Ovary (tissue), 9 donors: Measurements from ENCODE around the gene PSD4. TPM values are rescaled to one million over a fixed set of nuclear protein-coding genes. Genes with fewer than 3 reads are reported as not detected.

ENCODE experiments used
- DNase-seq, 5 donors: peaks; one replicate each; pipeline ENCODE4 v3.0.0-alpha.2; 2019 to 2020
- H3K27ac ChIP-seq, 2 donors: fragments of 200-600 bp; one replicate each; pipeline versions ENCODE4 v1.5.1 to v1.8.0; 2019 to 2022
- H3K27me3 ChIP-seq: fragments of 200-600 bp; one replicate; pipeline ENCODE4 v1.8.0; 2022
- H3K36me3 ChIP-seq: fragments of 200-600 bp; sonication (generic); one replicate; pipeline ENCODE4 v1.5.1; 2019
- H3K4me1 ChIP-seq: one replicate; pipeline ENCODE4 v1.8.1; 2013; ENCODE audit warnings: mild to moderate bottlenecking, moderate library complexity; ENCODE audit not compliant: insufficient read depth
- H3K4me3 ChIP-seq: fragments of 200-600 bp; sonication (generic); one replicate; pipeline ENCODE4 v1.5.1; 2017
- H3K9me3 ChIP-seq, 2 donors: fragments of 200-600 bp in 1 of 2; sonication (generic) in 1 of 2; one replicate each; pipeline versions ENCODE4 v1.5.1 to v1.8.1; 2013 to 2019; ENCODE audit warnings: mild to moderate bottlenecking in 1 of 2, moderate library complexity in 1 of 2
- EP300 ChIP-seq: sonication (generic); formaldehyde crosslinking; IDR thresholded peaks from one replicate; pipeline ENCODE4 v1.6.1; 2017; ENCODE audit warnings: antibody characterized with exemption
- POLR2A ChIP-seq: fragments of 450-650 bp; IDR thresholded peaks from one replicate; pipeline ENCODE4 v1.6.1; 2017; ENCODE audit warnings: antibody characterized with exemption, mild to moderate bottlenecking, moderate library complexity
- WGBS, 3 donors: extraction: QIAGEN DNeasy Blood & Tissue Kit in 1 of 3; methylation state at CpG; one replicate each; pipeline versions ENCODE4 v1.1.5 to v1.1.7; 2013 to 2017; 5-methylcytosine and 5-hydroxymethylcytosine counted together
- intact Hi-C, 4 donors: fragments of 100-400 bp; cut with DNase I; formaldehyde crosslinking; loops; one replicate each; pipeline versions ENCODE4 v1.11.0 to v1.15.1; 2022 to 2023
- polyA plus RNA-seq, 2 donors: library from polyadenylated mRNA; stranded (reverse); fragments of 200-250 nt in 1 of 2; fragments of 350-450 nt in 1 of 2; fragmentation: Illumina TruSeq in 1 of 2; extraction: RNeasy Lipid Tissue Mini Kit (QIAGEN cat#74804) in 1 of 2; gene quantifications; one replicate each; pipeline ENCODE4 v1.2.3, GENCODE V29; 2013 to 2014
- total RNA-seq, 7 donors: library from RNA; depleted of rRNA in 2 of 7; stranded (reverse); fragments of >200 nt in 2 of 7; fragmentation: NEBNext Ultra II Directional in 3 of 7; extraction: Animal tissue kit (Norgen Biotek cat#: 25700) in 3 of 7; gene quantifications; one replicate each; pipeline versions ENCODE4 v1.1.0 to v1.2.4, GENCODE V29; 2016 to 2023
- TF ChIP-seq, protein P1 (sequence below), 3 donors: fragments of 450-650 bp in 2 of 3; fragments of 200-600 bp in 1 of 3; IDR thresholded peaks; one replicate each; pipeline versions ENCODE4 v1.5.1 to v1.8.0; 2016 to 2022; ENCODE audit warnings: antibody characterized with exemption in 3 of 3, mild to moderate bottlenecking in 1 of 3
- donor health status: DM: no; HTN: no; CAD: no; lungs with moderate emphysema.
- donor health status: DM: no; HTN: no; CAD: no.
- donor health status: Bipolar disorder and iron deficiency.
- donor health status: DM: yes; HTN: yes; CAD: no.
- donor health status: DM: no; HTN: no; CAD: no.
- donor health status: DM: yes; HTN: yes; CAD: no.

Gene PSD4
- total and polyA plus RNA-seq, 9 donors = 1.2 to 14.1 (median 3.4) TPM

DNA sequence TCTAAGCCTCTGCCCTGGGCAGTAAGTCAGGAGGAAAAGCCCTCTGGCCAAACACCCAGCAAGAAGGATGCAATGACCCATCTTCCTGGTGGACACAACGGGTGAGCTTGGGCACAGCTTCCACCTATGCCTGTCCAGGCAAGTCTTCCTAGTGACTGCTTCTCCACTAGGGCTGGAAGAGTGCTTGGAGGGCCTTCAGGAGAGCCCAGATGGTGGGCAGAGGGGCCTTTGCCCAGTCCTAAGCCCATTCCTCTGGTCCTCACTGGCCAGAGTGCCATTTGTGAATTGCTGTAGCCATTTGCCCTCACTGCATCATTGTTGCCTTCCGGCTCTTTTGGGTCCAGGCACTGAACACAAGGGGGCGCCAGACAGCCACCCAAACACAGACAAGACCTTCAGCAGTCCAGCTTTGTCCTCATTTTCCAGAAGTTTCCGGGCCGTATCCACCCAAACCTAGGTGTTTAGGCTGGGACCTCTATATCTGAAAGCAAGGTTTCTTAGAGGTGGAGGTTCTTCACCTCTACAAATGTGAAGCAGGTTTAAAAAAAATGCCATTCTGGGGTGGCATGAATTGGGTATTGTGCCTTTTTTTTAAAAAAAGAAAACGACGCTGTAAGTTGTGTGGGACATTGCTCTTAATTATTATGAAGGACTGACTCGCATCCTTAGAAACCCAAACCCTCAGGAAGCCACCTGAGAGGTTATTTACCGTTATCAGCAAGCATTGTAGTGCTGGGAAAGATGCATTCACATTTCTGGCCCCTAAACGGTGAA lies 75.4 kb downstream of the PSD4 start:
- Histone ChIP-seq H3K4me1 (no peaks in the 10 kb centered on the region), H3K4me3 (no peak overlapping the region), H3K27me3 (no peaks in the 10 kb centered on the region), H3K27ac (no peak overlapping the region), H3K9me3 (no peaks in the 10 kb centered on the region), H3K36me3 (no peaks in the 10 kb centered on the region)
- intact Hi-C loops = loop anchor here in 1 of 4 donors (5.0 kb wide), 1 partner anchor 123 kb away; no protein-coding TSS in a partner anchor
- no peak for TF ChIP-seq EP300
- TF ChIP-seq, protein P1, sequence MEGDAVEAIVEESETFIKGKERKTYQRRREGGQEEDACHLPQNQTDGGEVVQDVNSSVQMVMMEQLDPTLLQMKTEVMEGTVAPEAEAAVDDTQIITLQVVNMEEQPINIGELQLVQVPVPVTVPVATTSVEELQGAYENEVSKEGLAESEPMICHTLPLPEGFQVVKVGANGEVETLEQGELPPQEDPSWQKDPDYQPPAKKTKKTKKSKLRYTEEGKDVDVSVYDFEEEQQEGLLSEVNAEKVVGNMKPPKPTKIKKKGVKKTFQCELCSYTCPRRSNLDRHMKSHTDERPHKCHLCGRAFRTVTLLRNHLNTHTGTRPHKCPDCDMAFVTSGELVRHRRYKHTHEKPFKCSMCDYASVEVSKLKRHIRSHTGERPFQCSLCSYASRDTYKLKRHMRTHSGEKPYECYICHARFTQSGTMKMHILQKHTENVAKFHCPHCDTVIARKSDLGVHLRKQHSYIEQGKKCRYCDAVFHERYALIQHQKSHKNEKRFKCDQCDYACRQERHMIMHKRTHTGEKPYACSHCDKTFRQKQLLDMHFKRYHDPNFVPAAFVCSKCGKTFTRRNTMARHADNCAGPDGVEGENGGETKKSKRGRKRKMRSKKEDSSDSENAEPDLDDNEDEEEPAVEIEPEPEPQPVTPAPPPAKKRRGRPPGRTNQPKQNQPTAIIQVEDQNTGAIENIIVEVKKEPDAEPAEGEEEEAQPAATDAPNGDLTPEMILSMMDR (IDR thresholded peaks at IDR 0.05) = peak; percentile 11 to 47 (median 38)
- TF ChIP-seq POLR2A = no peak
- WGBS, 3 donors = 45 to 46% (median 45%) methylated on average over 10 of the region's 10 CpGs
- peak; percentile 34 to 67 (median 63) for DNase-seq

DNA sequence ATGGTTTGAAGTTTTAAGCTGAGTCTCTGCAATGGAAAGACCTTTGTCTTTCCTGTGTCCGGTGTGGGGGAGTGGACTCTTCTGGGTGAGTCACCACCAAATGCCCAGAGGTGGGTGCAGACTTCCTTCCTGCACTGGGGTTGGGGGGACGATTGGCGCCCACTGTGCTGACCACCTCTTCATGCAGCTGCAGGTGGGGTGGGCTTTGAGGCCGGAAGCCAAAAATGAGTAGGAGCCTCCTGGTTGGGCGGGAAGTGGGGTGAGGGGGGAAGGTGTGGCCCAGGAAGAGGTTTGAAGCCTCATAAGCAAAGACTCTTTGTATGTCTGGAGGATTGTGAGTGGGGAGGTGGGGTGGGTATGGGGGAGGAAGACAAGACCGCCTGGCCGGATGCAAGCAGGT lies 77.3 kb downstream of the PSD4 start:
- Histone ChIP-seq H3K4me1 (no peaks in the 10 kb centered on the region), H3K4me3 (no peak overlapping the region), H3K27me3 (no peaks in the 10 kb centered on the region), H3K27ac (no peak overlapping the region), H3K9me3 (no peaks in the 10 kb centered on the region), H3K36me3 (no peaks in the 10 kb centered on the region)
- TF ChIP-seq POLR2A (no peak), EP300 (no peak)
- TF ChIP-seq, protein P1 (IDR thresholded peaks at IDR 0.05) = no peak
- 83 to 86% (median 84%) methylated on average over 7 of the region's 7 CpGs for WGBS, 3 donors
- intact Hi-C loops = no loop called here
- no peak for DNase-seq

DNA sequence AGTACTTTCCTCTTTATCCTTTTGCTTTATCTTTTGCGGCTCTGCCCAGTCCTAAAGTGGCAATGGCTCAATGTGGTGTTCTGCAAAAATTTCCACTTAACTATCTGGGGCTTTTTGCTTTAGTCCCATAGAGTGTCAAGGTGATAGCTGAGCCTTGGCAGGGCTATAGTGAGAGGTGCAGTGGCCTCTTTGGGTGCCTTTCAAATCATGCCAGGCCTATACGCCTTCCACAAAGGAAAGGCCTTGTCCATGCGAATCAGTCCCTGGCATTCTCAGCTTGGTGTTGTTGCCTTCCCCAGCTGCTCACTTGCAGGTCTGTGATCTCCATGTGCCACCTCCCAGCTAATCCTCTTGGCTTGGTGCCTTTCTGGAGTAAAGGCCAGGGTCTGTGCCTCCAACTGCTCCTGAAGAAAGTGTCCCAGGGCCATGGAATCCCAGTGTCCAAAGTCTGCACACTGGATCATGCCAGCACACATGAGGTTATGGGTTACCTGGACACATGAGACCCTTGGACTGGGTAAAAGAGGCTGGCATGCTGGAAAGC lies 78.3 kb downstream of the PSD4 start:
- TF ChIP-seq EP300 (no peak), POLR2A (no peak)
- TF ChIP-seq, protein P1 (IDR thresholded peaks at IDR 0.05) = no peak
- Histone ChIP-seq H3K4me3 (no peak overlapping the region), H3K27ac (no peak overlapping the region), H3K27me3 (no peaks in the 10 kb centered on the region), H3K9me3 (no peaks in the 10 kb centered on the region), H3K4me1 (no peaks in the 10 kb centered on the region), H3K36me3 (no peaks in the 10 kb centered on the region)
- DNase-seq = no peak
- intact Hi-C loops = no loop called here
- WGBS, 3 donors = 95 to 97% (median 96%) methylated on average over 3 of the region's 3 CpGs

DNA sequence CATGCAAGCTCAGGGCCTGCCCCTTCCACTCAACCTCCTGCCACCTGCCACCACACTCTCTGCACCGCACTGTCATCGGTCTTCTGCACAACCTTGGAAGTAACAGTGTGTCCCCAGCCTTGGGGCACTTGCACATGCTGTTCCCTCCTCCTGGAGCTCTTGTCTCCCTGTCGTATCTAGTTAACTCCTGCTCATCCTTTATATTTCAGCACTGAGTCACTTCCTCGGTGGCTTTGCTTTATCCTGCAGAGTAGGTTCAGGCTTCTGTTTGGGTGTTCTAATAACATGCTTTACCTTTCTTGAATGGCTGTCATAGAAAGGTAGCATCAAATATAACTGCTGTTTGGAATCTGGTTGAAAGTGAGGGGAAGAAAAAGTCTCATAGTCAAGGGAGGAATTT lies 79.7 kb downstream of the PSD4 start:
- Histone ChIP-seq H3K27ac (no peak overlapping the region), H3K27me3 (no peaks in the 10 kb centered on the region), H3K4me1 (no peaks in the 10 kb centered on the region), H3K9me3 (no peaks in the 10 kb centered on the region), H3K4me3 (no peak overlapping the region), H3K36me3 (no peaks in the 10 kb centered on the region)
- DNase-seq = no peak
- WGBS, 3 donors = 81 to 91% (median 87%) methylated on average over 4 of the region's 4 CpGs
- TF ChIP-seq POLR2A (no peak), EP300 (no peak)
- TF ChIP-seq, protein P1 (IDR thresholded peaks at IDR 0.05) = no peak
- intact Hi-C loops = no loop called here
